Urothelium cell line (cell line): ENCODE data around the gene RNPS1.

Source experiments
- DNase-seq: peaks from one replicate; pipeline ENCODE4 v3.0.0; 2011; ENCODE audit warnings: low spot score, mixed read lengths
- FAIRE-seq: peaks from 2 replicates; lab custom pipeline; 2011; peaks lifted over from hg19 to GRCh38; lab: Jason Lieb, UNC

The RNPS1 gene

GRCh38 chr16:2236337-2237101 is 31.4 kb downstream of the RNPS1 start, which contains the start of gene DNASE1L2:
TSS of gene DNASE1L2 (plus strand) at chr16:2236444. CDS start at chr16:2236817, 373 bp downstream.
- FAIRE-seq (no peak), DNase-seq (no peak)

GRCh38 chr16:2235695-2236336 is 32.1 kb downstream of the RNPS1 start:
- FAIRE-seq: no peak
- no peak for DNase-seq

- DNase-seq: no peak
- no peak for FAIRE-seq
These were observed 32.7 kb downstream of the RNPS1 start for GRCh38 chr16:2235234-2235651.

GRCh38 chr16:2234813-2235170 is 33.1 kb downstream of the RNPS1 start:
- FAIRE-seq (no peak), DNase-seq (no peak)

GRCh38 chr16:2233872-2234812 is 33.8 kb downstream of the RNPS1 start:
- DNase-seq (no peak), FAIRE-seq (no peak)

GRCh38 chr16:2233046-2233775 is 34.7 kb downstream of the RNPS1 start:
- DNase-seq: no peak
- FAIRE-seq: no peak

- FAIRE-seq: no peak
- DNase-seq: no peak
These were observed 35.6 kb downstream of the RNPS1 start for GRCh38 chr16:2232094-2232990.

- no peak for FAIRE-seq
- DNase-seq: no peak
These were observed 36.7 kb downstream of the RNPS1 start for GRCh38 chr16:2231016-2231931.

GRCh38 chr16:2230376-2230775 is 37.5 kb downstream of the RNPS1 start:
- DNase-seq (no peak), FAIRE-seq (no peak)

- FAIRE-seq: no peak
These were observed 38.2 kb downstream of the RNPS1 start for GRCh38 chr16:2229632-2230250.

GRCh38 chr16:2229091-2229490 is 38.8 kb downstream of the RNPS1 start:
- FAIRE-seq (no peak), DNase-seq (no peak)

More at GRCh38 chr16:2229632-2230250, 38.2 kb downstream of the RNPS1 start:
- DNase-seq: no peak

- FAIRE-seq: no peak
These were observed 39.6 kb downstream of the RNPS1 start for GRCh38 chr16:2228161-2228824.

GRCh38 chr16:2226918-2227317 is 41.0 kb downstream of the RNPS1 start:
- DNase-seq (no peak), FAIRE-seq (no peak)

More at GRCh38 chr16:2228161-2228824, 39.6 kb downstream of the RNPS1 start:
- no peak for DNase-seq

- no peak for FAIRE-seq
- DNase-seq: no peak
These were observed 41.6 kb downstream of the RNPS1 start for GRCh38 chr16:2226245-2226793.

GRCh38 chr16:2223942-2224486 is 43.9 kb downstream of the RNPS1 start:
- peak; percentile 59 for DNase-seq
- FAIRE-seq: no peak

- DNase-seq (peak; percentile 100), FAIRE-seq (peak; percentile 98)
These were observed 44.5 kb downstream of the RNPS1 start, which contains the start of gene E4F1 for GRCh38 chr16:2223221-2223941. TSS of gene E4F1 (plus strand) at chr16:2223591. CDS start at chr16:2223614, 23 bp downstream.
